ENCODE results near the gene ZNF639. TPM values are rescaled to one million over a fixed set of nuclear protein-coding genes. Genes with fewer than 3 reads are reported as not detected.

Gene ZNF639
- polyA plus RNA-seq, 1 donor (not counting 4 experiments of a cell fraction or from before 2014, with no cell fraction given), result 15.8 TPM

DNA sequence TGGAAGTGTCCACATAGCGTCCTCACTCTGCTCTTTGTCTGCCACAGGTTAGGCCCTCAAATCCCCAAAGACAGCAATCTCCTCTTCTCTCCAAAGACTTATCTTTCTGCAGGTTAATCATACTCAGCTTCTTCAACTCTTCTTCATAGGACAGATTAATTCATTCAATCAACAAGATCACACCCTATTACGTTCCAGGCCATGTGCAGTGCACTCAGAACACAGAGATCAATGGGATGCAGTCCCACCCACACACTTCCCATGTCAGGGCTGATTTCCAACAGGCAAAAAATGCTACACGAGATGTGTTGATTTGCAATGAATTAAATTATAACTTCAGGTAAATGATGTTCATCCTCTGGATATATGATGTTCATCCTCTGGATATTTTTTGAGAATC, 33.5 kb upstream of the ZNF639 start:
- Histone ChIP-seq H3K4me3 (ENCODE audit: control insufficient read depth in 2 of 3, extremely low read depth in 1 of 3, insufficient read depth in 2 of 3, low read depth in 1 of 3, low read length in 3 of 3) (no peak overlapping the region), H3K9ac (ENCODE audit: control insufficient read depth, extremely low read depth, insufficient read depth, low read length) (no peak overlapping the region), H3K27ac (ENCODE audit: control insufficient read depth, insufficient read depth, low read length) (no peak overlapping the region), H3K27me3 (ENCODE audit: control insufficient read depth, extremely low read depth, insufficient read depth, low read length) (no peaks in the 10 kb centered on the region), H3K4me2 (ENCODE audit: control insufficient read depth, extremely low read depth, insufficient read depth, low read depth, low read length) (no peak overlapping the region), H3K9me3 (ENCODE audit: control insufficient read depth, low read depth, low read length) (no peaks in the 10 kb centered on the region), H3K9me1 (ENCODE audit: control insufficient read depth, extremely low read depth, insufficient read depth, low read length) (no peaks in the 10 kb centered on the region), H3K36me3 (ENCODE audit: control insufficient read depth in 2 of 2, extremely low read depth in 1 of 2, insufficient read depth in 2 of 2, low read length in 2 of 2) (no peaks in the 10 kb centered on the region), H2AFZ (ENCODE audit: control insufficient read depth, low read length) (no peak overlapping the region), H3K4me1 (ENCODE audit: control insufficient read depth, extremely low read depth, insufficient read depth, low read length) (no peaks in the 10 kb centered on the region), H3K79me2 (ENCODE audit: control insufficient read depth, insufficient read depth, low read length) (no peaks in the 10 kb centered on the region), H4K20me1 (ENCODE audit: control insufficient read depth, extremely low read depth, insufficient read depth, low read length) (no peaks in the 10 kb centered on the region)
- dilution Hi-C loops (cut with MboI; ENCODE audit: extremely low pct_ligation_motif_present, low sequenced_read_pairs), result no loop called here
- DNase-seq (ENCODE audit: low read depth, low spot score), result no peak
- no peak for FAIRE-seq
- TF ChIP-seq, protein P1, sequence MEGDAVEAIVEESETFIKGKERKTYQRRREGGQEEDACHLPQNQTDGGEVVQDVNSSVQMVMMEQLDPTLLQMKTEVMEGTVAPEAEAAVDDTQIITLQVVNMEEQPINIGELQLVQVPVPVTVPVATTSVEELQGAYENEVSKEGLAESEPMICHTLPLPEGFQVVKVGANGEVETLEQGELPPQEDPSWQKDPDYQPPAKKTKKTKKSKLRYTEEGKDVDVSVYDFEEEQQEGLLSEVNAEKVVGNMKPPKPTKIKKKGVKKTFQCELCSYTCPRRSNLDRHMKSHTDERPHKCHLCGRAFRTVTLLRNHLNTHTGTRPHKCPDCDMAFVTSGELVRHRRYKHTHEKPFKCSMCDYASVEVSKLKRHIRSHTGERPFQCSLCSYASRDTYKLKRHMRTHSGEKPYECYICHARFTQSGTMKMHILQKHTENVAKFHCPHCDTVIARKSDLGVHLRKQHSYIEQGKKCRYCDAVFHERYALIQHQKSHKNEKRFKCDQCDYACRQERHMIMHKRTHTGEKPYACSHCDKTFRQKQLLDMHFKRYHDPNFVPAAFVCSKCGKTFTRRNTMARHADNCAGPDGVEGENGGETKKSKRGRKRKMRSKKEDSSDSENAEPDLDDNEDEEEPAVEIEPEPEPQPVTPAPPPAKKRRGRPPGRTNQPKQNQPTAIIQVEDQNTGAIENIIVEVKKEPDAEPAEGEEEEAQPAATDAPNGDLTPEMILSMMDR (optimal IDR thresholded peaks at IDR 0.05 in 1 of 3, IDR thresholded peaks at IDR 0.05 in 1 of 3, conservative IDR thresholded peaks at IDR 0.05 in 1 of 3; ENCODE audit: extremely low read depth in 1 of 3, insufficient read depth in 2 of 3, low read length in 3 of 3), result no peak
- TF ChIP-seq EZH2 (IDR thresholded peaks at IDR 0.05; ENCODE audit: low read length), result no peak

GRCh38 chr3:179292450-179292849, 30.4 kb upstream of the ZNF639 start:
- DNase-seq (ENCODE audit: low read depth, low spot score), result no peak
- no peaks in the 10 kb centered on the region for H3K4me1 ChIP-seq (ENCODE audit: control insufficient read depth, extremely low read depth, insufficient read depth, low read length)
- H3K79me2 ChIP-seq (ENCODE audit: control insufficient read depth, insufficient read depth, low read length), result no peaks in the 10 kb centered on the region
- no peaks in the 10 kb centered on the region for H3K36me3 ChIP-seq (ENCODE audit: control insufficient read depth in 2 of 2, extremely low read depth in 1 of 2, insufficient read depth in 2 of 2, low read length in 2 of 2)
- no peaks in the 10 kb centered on the region for H4K20me1 ChIP-seq (ENCODE audit: control insufficient read depth, extremely low read depth, insufficient read depth, low read length)
- H3K4me2 ChIP-seq (ENCODE audit: control insufficient read depth, extremely low read depth, insufficient read depth, low read depth, low read length), result no peak overlapping the region
- no peak overlapping the region for H3K27ac ChIP-seq (ENCODE audit: control insufficient read depth, insufficient read depth, low read length)
- no peak for FAIRE-seq
- no peak overlapping the region for H2AFZ ChIP-seq (ENCODE audit: control insufficient read depth, low read length)
- no peaks in the 10 kb centered on the region for H3K9me1 ChIP-seq (ENCODE audit: control insufficient read depth, extremely low read depth, insufficient read depth, low read length)
- no peaks in the 10 kb centered on the region for H3K27me3 ChIP-seq (ENCODE audit: control insufficient read depth, extremely low read depth, insufficient read depth, low read length)
- dilution Hi-C loops (cut with MboI; ENCODE audit: extremely low pct_ligation_motif_present, low sequenced_read_pairs), result no loop called here
- TF ChIP-seq EZH2 (IDR thresholded peaks at IDR 0.05; ENCODE audit: low read length), result no peak
- no peak overlapping the region for H3K9ac ChIP-seq (ENCODE audit: control insufficient read depth, extremely low read depth, insufficient read depth, low read length)
- H3K9me3 ChIP-seq (ENCODE audit: control insufficient read depth, low read depth, low read length), result no peaks in the 10 kb centered on the region
- H3K4me3 ChIP-seq (ENCODE audit: control insufficient read depth in 2 of 3, extremely low read depth in 1 of 3, insufficient read depth in 2 of 3, low read depth in 1 of 3, low read length in 3 of 3), result no peak overlapping the region
